ENCODE measurements around the gene IL1RL1.
"Not testable (repeated sequence)": the region's sequence is repeated elsewhere in the genome, so short reads cannot be mapped to it uniquely, and the experiment has no call there.

Gene IL1RL1

DNA sequence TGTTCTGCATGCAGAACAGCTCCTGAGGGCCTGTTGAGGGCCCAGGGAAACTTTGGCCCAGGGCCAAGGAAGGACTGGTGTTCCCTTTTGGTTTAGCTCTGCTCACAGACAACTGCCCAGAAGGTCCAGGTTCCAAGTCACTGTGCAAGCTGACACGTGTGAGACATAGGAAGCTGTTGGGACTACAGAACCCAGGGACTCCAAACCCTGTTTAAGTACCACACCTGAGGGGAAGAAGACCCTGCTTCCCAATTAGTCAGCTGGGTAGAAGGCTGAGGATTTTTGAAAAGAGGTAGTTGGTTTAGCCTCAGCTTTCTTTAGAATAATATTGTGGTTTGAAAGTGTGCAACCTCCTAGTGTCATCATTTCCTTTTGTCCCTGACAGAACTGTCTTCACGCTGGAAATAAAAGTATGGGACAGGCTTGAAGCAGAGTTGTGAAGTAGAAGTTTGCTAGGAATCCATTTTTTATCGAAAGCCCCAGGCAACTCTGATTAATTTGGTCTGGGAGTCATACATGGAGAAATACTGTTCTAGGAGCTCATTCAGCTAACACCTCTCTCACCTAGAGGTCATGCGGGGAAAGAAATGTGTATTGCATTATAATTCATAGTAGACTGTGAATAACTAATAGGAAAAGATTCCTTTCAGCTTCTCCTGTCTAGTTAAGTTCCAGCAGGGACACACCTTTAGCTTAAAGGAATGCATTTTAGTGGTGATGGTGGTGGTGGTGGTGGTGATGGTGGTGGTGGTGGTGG, 19.9 kb upstream of the IL1RL1 start:
- no peak for DNase-seq (ENCODE audit: low read depth in 3 of 3, low spot score in 1 of 3)

DNA sequence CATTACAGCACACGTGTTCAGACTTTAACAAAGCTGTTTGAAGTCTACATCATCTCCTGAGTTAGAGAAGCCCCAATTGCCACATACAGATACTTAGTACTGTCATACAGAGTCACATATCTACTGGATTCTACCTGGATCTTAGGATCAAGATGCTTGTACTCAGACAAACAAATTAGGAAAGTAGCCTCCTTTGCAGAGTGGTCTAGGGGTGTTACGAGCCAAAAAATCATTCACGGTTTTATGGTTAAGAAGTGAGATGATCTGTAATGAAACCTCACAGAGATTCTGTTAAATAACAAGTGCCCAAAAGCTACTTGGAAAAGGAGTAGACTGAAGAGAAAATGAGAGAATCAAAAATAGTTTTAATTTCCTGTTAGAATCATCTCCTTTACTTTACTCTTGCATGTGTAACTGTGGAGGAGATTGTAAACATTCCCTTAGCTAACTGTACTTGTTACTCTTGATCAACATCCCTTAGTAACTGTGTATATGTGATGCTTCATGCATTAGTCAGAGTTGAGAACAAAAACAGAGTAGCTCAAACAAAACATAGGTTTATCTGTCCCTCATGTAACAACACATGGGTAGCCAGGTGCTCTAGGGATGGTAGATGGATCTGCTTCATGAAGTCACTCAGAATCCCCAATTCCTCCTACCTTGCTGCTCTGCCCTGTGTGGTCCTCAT, 16.4 kb upstream of the IL1RL1 start:
- no peak for DNase-seq (ENCODE audit: low read depth in 3 of 3, low spot score in 1 of 3)

DNA sequence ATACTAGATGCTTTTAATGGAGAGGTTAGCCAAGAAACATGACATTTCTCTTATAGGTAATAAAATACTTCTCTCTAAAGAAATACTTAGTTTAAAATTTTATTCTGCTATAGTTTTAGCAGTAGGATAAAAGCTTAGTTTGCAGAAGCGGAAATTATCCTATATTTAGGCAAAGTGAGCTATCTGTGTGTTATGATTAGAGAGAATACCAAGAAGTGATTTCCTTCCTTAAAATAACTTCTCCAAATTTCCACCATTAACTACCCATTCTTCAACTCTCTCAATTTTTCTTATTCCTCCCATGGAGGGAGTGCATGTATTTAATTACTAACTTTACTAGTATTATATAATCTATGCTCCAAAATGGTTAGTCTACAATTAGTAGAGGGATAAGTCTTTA, 15.8 kb upstream of the IL1RL1 start:
- no peak for DNase-seq (ENCODE audit: low read depth in 3 of 3, low spot score in 1 of 3)

DNA sequence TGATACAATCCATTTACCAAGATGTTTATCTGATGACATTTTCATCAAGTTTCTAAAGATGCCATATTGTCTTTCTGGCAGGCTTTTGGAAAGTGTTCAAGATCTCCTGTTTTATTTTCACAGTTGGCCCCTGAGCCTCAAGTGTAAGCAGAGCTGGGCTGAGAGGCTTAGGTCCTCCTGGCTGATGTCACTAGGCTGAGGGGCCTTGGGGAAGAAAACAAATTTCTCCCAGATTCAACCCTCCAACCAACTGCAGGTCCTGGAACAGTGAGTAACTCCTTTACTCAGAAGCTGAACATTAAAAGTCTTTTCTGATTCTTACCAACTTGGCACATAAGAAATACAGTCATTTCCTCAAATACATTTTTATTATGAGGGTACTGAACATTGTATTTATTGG, 14.9 kb upstream of the IL1RL1 start:
- no peak for DNase-seq (ENCODE audit: low read depth in 3 of 3, low spot score in 1 of 3)

DNA sequence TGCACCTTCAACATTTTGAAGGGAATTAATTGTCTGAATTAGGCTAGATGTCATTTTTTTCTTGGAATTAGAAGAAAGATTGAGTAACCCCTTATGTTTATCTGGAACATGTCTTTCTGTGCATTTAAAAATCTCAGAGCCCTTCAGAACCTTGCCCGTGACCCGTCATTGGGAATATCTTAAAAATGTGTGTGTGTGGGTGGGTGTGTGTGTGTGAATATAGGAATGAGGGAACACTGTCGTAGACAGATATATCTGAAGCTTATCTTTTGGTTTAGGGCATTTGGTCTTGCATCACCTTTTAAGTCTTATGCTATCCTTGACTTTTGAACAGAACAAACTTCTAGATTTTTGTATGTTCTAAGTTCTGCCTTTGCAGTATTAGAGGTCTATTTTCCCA, 13.5 kb upstream of the IL1RL1 start:
- no peak for DNase-seq (ENCODE audit: low read depth in 3 of 3, low spot score in 1 of 3)

DNA sequence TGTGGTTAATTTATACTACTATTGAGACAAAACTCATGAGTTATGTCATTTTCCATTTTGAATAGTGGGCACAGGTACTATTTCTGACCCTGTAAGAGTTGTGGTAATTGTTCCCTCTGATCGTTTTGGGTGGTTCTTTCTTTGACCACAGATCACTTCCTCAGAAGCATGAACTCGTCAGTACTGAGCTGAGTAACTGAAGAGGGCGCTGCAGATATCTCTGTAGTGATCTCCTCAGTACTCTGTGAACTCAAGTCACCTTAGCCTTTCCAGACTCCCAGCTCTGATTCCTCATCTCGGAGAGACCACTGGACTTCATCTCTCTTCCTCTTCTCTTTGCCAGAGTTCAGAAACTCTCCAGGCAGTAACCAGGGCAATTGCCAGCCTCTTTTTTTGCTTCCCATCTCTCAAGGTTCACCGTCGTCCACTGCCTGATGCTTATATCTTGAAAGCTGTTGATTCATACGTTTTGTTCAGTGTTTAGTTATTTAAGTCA, 9.4 kb upstream of the IL1RL1 start:
- DNase-seq (ENCODE audit: low read depth in 3 of 3, low spot score in 1 of 3) = no peak

DNA sequence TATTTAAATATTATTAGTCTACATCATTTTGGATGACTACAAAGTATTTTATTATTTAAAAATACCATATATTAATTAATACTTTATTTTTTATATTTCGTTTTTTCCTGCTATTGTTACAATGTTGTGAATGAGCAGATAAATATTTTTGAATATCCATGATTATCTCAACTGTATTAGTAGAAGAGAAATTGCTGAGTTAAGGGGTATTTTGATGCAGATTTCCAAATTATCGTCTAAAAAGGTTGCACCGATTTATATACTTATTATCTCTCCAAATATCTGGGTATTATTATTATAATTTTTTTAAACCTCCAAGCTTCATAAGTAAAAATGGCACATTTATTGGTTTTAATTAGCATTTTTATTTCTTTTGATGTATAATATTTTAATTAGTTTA, 8.9 kb upstream of the IL1RL1 start:
- no peak for DNase-seq (ENCODE audit: low read depth in 3 of 3, low spot score in 1 of 3)

DNA sequence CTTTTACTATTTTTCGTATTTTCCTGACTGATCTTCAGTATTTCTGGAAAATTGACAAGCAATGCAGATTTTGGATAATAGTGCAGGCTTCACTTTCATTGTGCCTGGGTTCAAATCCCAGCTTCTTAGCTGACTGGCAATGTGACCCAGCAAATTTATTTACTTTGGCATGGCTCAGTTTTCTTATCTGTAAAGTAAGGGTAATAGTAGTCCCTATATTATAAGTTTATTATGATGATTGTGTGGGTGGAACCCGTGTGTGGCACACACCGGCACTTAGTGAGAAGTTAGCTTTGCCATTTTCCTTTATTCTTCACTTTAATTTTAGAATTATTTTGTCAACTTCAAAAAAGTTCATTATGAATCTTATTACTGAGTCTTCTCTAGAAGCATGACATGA, 7.8 kb upstream of the IL1RL1 start:
- DNase-seq (ENCODE audit: low read depth in 3 of 3, low spot score in 1 of 3) = no peak

DNA sequence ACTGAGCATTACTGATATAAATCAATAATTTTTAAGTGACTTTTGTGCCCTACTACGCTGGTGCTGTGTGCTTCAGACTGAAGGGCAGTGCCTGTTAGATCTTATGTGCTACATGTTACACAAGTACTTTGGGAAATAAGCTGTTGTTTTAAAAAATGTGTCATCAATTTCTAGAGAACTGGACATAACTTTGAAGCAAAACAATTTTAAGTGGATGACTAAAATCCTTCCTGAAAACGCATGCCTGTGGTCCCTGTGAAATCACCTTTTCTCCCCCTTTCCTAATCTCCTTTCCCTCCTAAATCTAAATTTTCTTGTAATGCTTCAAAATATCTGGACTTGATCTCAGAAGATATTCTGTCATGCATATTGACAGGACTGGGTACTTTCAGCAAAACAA, 7.1 kb upstream of the IL1RL1 start:
- no peak for DNase-seq (ENCODE audit: low read depth in 3 of 3, low spot score in 1 of 3)

DNA sequence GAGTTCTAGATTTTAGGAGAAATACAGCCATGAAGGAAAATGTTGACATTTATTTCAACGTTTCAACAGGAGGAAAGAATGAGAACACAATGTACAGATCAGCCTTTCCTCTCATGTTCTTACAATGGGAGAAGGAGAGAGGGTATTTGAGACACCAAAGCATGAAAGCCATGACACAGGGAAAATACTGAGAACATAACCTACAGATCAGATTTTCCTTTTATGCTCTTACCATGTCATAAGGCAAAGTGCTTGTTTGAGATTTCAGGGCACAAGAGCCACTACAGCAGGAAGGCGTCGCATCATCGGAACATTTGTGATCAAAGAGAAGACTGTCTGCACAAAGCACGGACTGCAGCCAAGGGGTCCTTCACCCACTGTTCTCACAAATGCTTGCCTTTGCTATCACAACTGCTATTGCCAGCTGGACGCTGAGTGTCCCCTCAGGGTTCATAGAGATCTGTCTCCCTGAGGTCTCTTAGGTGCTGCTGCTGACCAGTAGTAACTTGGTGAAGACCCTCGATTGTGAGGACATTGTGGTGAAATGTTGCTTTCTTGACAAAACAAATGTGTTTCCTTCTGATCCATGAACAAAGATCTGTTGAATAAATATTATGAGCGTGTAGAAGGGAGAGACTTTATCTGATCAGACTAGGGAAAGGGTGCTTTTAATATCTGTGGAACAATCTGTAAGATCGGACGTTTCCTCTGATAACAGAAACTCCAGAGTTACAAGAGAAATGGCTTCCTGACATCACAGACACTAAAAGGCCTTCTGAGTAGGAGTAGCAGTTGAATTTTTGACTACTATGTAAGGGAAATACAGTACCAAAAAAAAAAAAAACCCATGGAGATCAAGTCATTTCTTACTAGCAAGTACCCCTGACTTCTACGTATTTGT, 6.4 kb upstream of the IL1RL1 start:
- no peak for DNase-seq (ENCODE audit: low read depth in 3 of 3, low spot score in 1 of 3)

DNA sequence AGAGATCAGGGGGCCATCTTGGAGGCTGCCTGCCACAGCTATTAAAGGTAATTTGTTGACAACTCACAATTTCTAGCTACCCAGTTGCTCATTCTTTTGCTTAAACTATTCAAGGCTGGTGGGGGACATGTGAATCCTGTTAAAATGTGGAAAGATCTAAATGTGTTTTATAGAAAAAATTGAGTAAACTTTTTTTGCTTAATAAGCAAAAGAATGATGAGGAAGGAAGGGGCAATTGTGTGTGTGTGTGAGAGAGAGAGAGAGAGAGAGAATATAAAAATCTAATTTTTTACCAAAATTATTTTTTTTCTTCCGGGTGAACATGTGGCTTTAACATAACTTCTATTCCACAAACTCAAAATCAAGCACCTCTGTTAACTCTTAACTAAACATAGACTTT, 5.2 kb upstream of the IL1RL1 start:
- DNase-seq (ENCODE audit: low read depth in 3 of 3, low spot score in 1 of 3) = no peak

DNA sequence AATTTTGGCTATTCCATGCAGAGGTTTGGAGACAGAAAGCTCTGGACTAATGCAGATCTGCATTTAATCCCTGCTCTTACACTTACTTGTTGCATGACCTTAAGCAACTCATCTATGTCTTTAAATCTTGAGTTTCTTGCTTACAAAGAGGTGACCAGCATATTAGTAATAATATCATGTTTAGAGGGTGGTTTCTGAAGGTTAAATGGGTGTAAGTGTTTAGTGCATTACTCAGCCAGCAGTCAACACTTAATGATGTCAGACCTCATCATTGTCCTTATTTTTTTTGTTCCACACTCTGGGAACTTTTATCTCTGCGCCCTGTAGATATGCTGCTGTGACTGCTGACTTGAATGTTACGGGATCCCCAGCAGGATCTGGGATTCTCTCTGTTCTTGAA, 1.7 kb downstream of the IL1RL1 start:
- no peak for DNase-seq (ENCODE audit: low read depth in 3 of 3, low spot score in 1 of 3)

DNA sequence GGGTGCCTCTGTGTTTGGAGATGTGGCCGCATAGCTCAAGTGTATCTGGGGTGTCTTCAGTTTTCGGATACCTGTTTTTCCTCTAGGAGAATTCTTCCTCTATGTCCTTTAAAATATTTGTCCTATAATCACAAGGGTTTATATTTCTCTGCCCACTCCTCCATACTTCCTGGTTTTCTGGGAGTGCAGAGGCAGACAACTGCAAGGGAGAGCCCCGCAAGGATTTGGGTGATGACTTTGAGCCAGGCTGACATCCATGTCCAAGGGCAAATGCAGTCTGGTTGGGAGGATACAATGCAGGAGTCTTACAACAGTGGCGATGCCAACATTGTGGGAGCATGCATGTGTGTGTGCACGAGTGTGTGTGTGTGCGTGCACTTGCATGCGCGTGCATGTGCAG, 2.1 kb downstream of the IL1RL1 start:
- DNase-seq (ENCODE audit: low read depth in 3 of 3, low spot score in 1 of 3) = no peak

DNA sequence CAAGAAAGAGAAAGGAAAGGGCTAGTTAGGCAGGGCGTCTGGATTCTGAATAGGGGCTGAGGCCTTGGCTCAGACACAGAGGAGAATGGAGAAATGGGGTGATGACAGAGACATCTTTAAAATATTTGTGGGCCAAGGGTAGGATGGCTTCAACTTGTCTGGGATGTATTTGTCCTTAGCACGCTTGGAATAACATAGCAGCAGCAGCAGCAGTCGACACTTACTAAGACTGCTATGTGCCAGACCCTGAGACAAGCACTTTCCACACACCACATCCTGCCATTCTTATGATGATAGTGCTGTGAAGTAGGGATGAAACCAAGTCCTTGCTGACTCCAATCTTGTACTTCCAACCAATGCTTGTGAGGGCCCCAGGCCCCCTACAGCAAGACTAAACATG, 2.6 kb downstream of the IL1RL1 start:
- no peak for DNase-seq (ENCODE audit: low read depth in 3 of 3, low spot score in 1 of 3)

DNA sequence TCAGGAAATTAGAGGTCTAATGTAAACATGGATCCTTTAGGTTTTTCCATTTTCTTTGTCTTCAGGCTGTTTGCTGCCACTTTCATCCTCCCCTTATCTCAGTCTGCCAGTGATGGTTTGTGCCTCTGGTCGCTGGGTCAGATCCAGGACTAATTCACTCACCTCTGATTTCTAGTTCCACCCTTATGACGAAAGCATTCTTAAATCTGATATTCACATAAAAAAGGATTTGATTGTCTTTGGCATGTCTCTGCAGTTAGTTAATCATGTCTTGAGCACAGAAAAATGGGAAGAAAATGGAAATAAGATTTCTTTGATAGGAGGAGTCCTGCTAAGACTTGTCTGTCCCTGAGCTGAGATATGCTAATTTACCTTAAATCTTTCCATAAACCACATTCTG, 4.6 kb downstream of the IL1RL1 start:
- DNase-seq (ENCODE audit: low read depth in 3 of 3, low spot score in 1 of 3) = no peak

DNA sequence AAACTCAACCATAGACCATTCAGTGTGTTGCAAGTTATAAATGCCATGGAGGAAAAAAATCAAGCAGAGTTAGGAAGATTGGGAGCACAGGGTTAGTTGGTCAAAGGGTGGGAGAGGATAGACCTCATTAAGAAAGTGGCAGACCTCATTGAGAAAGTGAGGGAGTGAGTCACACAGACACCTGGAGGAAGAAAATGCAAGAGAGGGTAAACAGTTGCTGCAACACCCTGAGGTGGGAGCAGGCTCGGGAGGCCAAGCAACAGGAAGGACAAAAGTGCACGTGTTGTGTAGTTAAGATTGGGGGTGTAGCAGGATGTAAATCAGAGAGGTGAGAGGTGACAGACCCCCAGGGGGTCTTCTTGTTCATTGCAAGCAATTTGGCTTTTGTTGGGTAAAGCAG, 6.4 kb downstream of the IL1RL1 start:
- DNase-seq (ENCODE audit: low read depth in 3 of 3, low spot score in 1 of 3) = no peak

DNA sequence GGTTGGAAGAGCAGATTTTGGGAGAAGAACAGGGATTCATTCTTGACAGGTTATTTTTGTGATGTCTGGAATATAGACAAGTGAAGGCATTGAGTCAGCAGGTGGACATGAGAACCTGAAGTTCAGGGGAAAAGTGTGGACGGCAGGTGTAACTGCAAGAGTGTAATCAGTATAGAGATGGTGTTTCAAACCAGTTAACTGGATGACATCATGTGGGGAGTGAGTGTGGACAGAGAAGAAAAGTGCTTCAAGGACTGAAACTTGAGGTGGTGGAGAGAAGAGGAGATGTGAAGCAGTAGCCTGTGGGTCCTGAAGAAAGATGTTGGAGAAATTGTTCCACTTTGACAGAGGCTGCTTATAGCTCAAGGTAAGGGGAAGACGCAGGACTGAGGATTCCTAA, 7.1 kb downstream of the IL1RL1 start:
- DNase-seq (ENCODE audit: low read depth in 3 of 3, low spot score in 1 of 3) = no peak

DNA sequence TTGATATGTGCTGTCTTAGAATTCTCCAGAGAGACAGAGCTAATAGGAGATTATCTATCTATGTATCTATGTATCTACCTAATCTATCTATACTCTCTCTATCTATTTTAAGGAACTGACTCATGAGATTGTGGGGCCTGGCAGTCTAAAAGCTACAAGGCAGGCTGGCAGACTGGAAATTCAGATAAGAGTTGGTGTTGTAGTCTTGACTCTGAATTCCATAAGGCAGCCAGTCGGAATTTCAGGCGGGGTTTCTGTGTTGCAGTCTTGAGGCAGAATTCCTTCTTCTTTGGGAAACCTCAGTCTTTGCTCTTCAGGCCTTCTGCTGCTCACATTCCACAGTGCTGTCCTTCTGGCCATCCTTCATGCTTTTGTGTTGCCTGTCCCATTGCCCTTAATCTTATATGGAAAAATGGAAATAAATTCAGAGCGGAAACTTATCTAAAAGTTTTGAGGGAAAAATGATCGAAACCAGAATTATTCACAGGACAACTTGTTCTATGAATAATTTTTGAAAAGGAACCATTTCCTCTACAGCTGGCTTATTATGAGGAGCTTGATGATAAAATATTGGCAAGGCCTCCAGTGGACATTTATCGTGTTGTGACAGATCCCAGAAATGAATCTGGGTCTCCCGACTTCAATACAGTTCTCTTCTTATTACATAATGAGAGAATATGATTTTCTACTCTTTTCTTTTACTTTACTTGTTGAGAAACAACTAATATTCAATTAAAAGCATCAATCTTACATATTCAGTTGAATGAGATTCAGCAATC, 10.8 kb downstream of the IL1RL1 start:
- DNase-seq (ENCODE audit: low read depth in 3 of 3, low spot score in 1 of 3) = no peak

DNA sequence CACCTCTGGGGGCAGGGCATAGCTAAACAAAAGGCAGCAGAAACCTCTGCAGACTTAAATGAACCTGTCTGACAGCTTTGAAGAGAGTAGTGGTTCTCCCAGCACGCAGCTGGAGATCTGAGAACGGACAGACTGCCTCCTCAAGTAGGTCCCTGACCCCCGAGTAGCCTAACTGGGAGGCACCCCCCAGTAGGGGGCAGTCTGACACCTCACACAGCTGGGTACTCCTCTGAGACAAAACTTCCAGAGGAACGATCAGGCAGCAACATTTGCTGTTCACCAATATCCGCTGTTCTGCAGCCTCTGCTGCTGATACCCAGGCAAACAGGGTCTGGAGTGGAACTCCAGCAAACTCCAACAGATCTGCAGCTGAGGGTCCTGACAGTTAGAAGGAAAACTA, 13.6 kb downstream of the IL1RL1 start:
- DNase-seq (ENCODE audit: low read depth in 3 of 3, low spot score in 1 of 3) = not testable (repeated sequence)

DNA sequence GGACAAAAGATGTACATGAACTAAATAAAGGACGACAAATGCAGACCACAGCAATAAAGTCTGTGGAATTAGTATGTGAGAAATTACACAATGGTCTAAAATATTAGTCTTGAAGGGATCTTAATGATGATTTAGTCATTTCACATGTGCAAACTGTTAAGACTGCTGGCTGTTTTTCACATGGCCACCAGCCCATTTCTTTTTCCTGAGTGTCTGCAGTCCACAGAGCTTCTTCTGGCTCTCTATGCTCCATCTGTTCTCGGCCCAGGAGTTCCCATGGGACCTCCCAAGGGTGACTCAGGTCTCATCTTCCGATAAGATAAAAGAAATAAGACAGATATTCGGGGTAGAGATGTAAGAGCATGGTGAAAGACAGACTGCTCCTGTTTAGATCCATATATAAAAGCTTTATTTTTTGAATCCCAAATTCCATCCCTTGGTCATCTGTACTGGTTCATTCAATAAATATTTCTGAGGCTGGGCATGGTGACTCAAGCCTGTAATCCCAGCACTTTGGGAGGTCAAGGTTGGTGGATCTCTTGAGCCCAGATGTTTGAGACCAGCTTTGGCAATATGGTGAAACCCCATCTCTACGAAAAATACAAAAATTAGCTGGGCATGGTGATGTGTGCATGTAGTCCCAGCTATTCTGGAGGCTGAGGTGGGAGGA, 20.1 kb downstream of the IL1RL1 start:
- no peak for DNase-seq (ENCODE audit: low read depth in 3 of 3, low spot score in 1 of 3)

DNA sequence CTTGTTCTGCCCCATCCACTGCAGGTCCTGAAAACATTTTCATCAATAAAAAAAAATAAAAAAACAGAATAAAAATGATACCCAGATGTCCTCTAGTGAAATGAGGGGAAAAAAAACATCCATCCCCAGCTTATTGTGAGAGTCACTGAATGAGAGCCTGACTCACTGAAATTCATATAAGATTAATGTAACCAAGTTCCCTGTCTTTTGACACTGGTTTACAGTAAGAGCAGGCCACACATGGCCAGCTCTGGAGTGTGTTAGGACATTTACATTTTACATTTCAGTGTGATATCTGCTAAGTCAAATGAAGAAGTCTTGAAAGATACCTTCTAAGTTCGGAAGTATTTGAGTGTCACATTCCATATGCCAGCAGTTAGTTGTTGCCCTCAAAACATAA, 23.1 kb downstream of the IL1RL1 start:
- no peak for DNase-seq (ENCODE audit: low read depth in 3 of 3, low spot score in 1 of 3)

Measured in stimulated activated CD4-positive, alpha-beta T cell treated with anti-CD3 and anti-CD28 coated beads, TNF-alpha, amount 100 ng/mL, for 1 hour (primary cell).